ENCODE data around the gene IL12RB2.
"Not testable (repeated sequence)": the region's sequence is repeated elsewhere in the genome, so short reads cannot be mapped to it uniquely, and the experiment has no call there.

Gene IL12RB2

DNA sequence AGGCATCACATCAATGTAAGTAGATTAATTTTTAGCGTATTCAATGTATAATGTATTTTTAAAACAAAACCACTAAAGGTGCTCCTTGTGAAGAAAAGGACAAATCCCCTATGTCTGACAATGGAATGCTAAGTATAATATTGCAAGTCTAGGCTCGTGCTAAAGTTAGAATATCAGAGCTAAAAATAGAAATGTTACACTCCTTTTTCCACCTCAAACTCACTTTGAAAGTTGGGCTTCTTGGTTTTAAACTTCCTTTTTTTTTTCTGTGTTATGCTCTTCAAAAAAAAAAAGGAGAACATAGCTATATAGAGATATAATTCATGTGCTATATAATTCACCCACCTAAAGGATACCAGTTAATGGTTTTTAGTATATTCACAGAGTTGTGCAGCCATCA is 126.2 kb downstream of the IL12RB2 start:
- peak; percentile 81 to 86 for DNase-seq

GRCh38 chr1:67434491-67434890 is 126.8 kb downstream of the IL12RB2 start:
- DNase-seq: no peak

- no peak for DNase-seq
Observed at GRCh38 chr1:67436511-67437055, 128.9 kb downstream of the IL12RB2 start.

DNA sequence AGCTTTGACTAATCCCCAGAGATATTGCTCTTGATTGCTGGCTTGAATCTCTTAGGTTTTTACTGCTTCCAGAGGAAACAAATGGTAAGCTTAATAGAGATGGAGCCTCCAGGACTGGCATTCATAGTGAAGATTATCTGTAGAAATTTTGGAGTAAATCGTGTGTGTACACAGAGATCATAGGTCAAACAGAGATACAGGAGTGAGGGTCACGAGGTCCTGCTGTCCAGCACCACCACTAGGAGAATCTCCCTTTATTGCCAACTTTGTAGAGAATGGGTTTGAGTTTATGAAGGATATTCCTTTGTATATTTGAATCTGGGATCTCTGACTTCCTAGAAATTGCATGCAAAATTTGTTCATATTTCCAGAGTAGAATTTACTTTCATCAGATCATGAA is 130.3 kb downstream of the IL12RB2 start:
- DNase-seq: no peak

DNA sequence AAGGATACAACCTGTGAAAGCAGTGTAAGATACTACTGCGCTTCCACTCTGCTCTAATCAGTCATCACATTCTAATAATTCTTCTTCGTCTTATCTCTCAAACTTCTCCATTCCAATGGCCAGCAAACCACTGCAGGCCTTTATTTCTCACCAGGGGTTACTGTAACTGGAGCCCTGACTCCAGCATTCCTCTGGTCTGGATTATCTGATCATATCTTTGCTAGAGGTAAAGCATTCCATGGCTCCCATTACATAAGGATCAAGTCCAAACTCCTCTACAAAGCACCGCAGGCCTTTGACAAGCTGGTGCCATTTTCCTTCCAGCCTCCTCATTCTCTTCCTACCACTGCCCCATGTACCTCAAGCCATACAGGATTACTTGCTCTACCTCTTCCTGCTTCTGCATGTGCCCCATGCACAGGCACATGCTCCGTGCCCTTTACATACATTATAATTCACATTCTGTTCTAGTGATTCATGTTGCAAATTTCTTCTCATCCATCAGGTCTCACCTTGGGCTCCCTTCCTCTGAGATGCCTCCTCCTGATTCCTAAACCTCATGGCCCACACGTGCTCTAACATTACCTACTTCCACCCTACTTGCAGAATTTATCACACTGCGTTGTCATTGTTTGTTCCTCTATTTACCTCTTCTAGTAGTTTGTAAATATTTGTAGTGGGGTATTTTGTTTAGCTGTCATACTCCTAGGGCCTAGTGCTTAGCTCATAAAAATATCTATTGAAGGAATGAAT is 131.8 kb downstream of the IL12RB2 start:
- DNase-seq: no peak

GRCh38 chr1:67440339-67440738 is 132.7 kb downstream of the IL12RB2 start:
- no peak for DNase-seq

- DNase-seq: peak in 1 of 2 experiments; percentile 16
Observed at GRCh38 chr1:67441183-67441582, 133.5 kb downstream of the IL12RB2 start.

GRCh38 chr1:67441739-67442281 is 134.1 kb downstream of the IL12RB2 start:
- no peak for DNase-seq

GRCh38 chr1:67446014-67446413 is 138.3 kb downstream of the IL12RB2 start:
- DNase-seq: not testable (repeated sequence)
